HS-27A (cell line): ENCODE data around the gene HOXC4.
"Not testable (repeated sequence)": the region's sequence is repeated elsewhere in the genome, so short reads cannot be mapped to it uniquely, and the experiment has no call there.

Experiments used
- DNase-seq: peaks from one replicate; pipeline ENCODE4 v3.0.0-alpha.2; 2012; ENCODE audit warnings: low read depth, missing footprints

Gene HOXC4

GRCh38 chr12:54092943-54093342 is 39.3 kb downstream of the HOXC4 start:
- DNase-seq: not testable (repeated sequence)

GRCh38 chr12:54095928-54096327 is 42.3 kb downstream of the HOXC4 start:
- not testable (repeated sequence) for DNase-seq

DNA sequence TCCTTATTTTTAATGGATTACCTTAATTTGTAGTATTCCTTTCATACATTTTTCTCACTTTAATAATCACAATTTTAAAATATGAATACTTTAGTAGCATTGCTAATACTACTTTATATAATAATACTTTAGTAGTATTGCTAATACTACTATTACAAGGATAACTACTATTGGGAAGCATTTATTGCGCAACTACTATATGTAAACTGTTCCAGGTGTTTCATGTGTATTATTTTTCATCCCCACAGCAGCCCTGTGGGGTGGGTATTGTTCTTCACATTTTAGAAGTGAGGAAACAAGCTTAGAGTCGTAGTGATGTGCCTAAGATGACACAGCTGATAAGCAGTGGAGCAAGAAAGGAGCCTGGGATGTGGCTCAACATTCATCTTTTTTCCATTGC is 45.0 kb downstream of the HOXC4 start:
- DNase-seq: not testable (repeated sequence)

GRCh38 chr12:54100588-54100987 is 47.0 kb downstream of the HOXC4 start:
- DNase-seq: not testable (repeated sequence)

GRCh38 chr12:54102223-54102622 is 48.6 kb downstream of the HOXC4 start:
- DNase-seq: not testable (repeated sequence)

- not testable (repeated sequence) for DNase-seq
Observed at GRCh38 chr12:54103827-54104226, 50.2 kb downstream of the HOXC4 start.
